Hepatocyte (in vitro differentiated cells): ENCODE results near the gene RFX8. TPM values are rescaled to one million over a fixed set of nuclear protein-coding genes. Genes with fewer than 3 reads are reported as not detected.

ENCODE experiments used
- DNase-seq: peaks from one replicate; pipeline ENCODE4 v3.0.0-alpha.2; 2016; ENCODE audit warnings: low spot score
- H2AFZ ChIP-seq: fragments of 200-600 bp; sonication (generic); 2 replicates; pipeline ENCODE4 v1.6.0; 2016; ENCODE audit warnings: antibody characterized with exemption, mild to moderate bottlenecking
- H3K27ac ChIP-seq: fragments of 200-600 bp; sonication (generic); 2 replicates; pipeline ENCODE4 v1.5.1; 2016; ENCODE audit warnings: mild to moderate bottlenecking
- H3K27me3 ChIP-seq: fragments of 200-600 bp; sonication (generic); 2 replicates; pipeline ENCODE4 v1.6.1; 2016
- H3K36me3 ChIP-seq: fragments of 200-600 bp; sonication (generic); replicated peaks from 2 replicates; pipeline ENCODE4 v1.5.1; 2016; ENCODE audit warnings: low read depth; ENCODE audit not compliant: insufficient read depth
- H3K4me1 ChIP-seq: fragments of 200-600 bp; sonication (generic); 2 replicates; pipeline ENCODE4 v1.5.1; 2016; ENCODE audit warnings: mild to moderate bottlenecking, moderate library complexity; ENCODE audit not compliant: insufficient read depth
- H3K4me2 ChIP-seq: fragments of 200-600 bp; sonication (generic); 2 replicates; pipeline ENCODE4 v1.6.0; 2016
- H3K4me3 ChIP-seq: fragments of 200-600 bp; sonication (generic); 2 replicates; pipeline ENCODE4 v1.5.1; 2016; ENCODE audit warnings: mild to moderate bottlenecking
- H3K79me2 ChIP-seq: fragments of 200-600 bp; sonication (generic); 2 replicates; pipeline ENCODE4 v1.6.0; 2017; ENCODE audit warnings: mild to moderate bottlenecking
- H3K9me2 ChIP-seq: fragments of 200-600 bp; sonication (generic); replicated peaks from 2 replicates; pipeline ENCODE4 v1.6.0; 2017; ENCODE audit warnings: mild to moderate bottlenecking; ENCODE audit not compliant: insufficient read depth
- H3K9me3 ChIP-seq: fragments of 200-600 bp; sonication (generic); 2 replicates; pipeline ENCODE4 v1.5.1; 2016; ENCODE audit warnings: low read depth, mild to moderate bottlenecking
- H4K20me1 ChIP-seq: fragments of 200-600 bp; sonication (generic); 2 replicates; pipeline ENCODE4 v1.6.0; 2016; ENCODE audit warnings: mild to moderate bottlenecking; ENCODE audit not compliant: insufficient read depth, poor library complexity, severe bottlenecking
- EZH2 ChIP-seq: fragments of 200-600 bp; sonication (generic); IDR thresholded peaks from 2 replicates; pipeline ENCODE4 v1.6.1; 2016; ENCODE audit warnings: antibody characterized with exemption, mild to moderate bottlenecking, borderline replicate concordance
- EZH2phosphoT487 ChIP-seq: fragments of 200-600 bp; sonication (generic); IDR thresholded peaks from one replicate; pipeline ENCODE4 v1.6.1; 2018; ENCODE audit warnings: antibody characterized with exemption, mild to moderate bottlenecking, low read depth, moderate library complexity; ENCODE audit not compliant: unreplicated experiment, severe bottlenecking
- WGBS: methylation state at CpG from one replicate; pipeline ENCODE4 v1.1.6; 2016; ENCODE audit warnings: low lambda C conversion rate; ENCODE audit errors: missing lambda C conversion rate; 5-methylcytosine and 5-hydroxymethylcytosine counted together
- polyA plus RNA-seq: library from polyadenylated mRNA; unstranded; fragments of >200 nt; fragmentation: Nextera tagmentation; extraction: Ambion mirVana; gene quantifications from 2 replicates; pipeline ENCODE4 v1.2.1, GENCODE V29; 2016
- total RNA-seq: library from RNA; depleted of rRNA; stranded (reverse); fragments of >200 nt; gene quantifications from 2 replicates; pipeline ENCODE4 v1.2.3, GENCODE V29; 2014
- TF ChIP-seq, protein P1 (sequence below): fragments of 200-600 bp; sonication (generic); IDR thresholded peaks from 2 replicates; pipeline ENCODE4 v1.5.1; 2016; ENCODE audit warnings: antibody characterized with exemption, mild to moderate bottlenecking; ENCODE audit not compliant: poor library complexity

Gene RFX8
- total and polyA plus RNA-seq, 2 experiments from 2014 or later: 0.52 TPM; not detected in 1

DNA sequence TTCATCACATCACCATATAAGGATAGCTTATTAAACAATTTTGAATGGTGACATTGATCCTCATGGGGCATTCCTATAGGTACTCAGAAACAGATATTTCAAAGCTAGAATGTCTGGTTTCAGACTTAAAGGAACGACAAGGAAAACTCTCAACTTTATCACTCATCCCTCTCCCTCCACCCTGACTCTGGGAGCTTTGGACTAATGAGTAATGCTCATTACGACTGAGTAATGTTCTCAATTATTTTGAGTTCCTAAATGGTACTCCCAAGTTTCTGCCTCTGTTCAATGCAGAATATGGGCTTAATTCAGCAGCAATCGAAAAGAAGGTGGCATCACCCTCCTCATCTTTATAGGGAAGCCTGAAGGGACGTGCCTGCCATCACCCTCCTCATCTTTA is 43.4 kb downstream of the RFX8 start:
- H3K27ac ChIP-seq: no peak overlapping the region
- H3K27me3 ChIP-seq: no peaks in the 10 kb centered on the region
- 87% methylated on average over 4 of the region's 4 CpGs for WGBS
- no peaks in the 10 kb centered on the region for H3K9me3 ChIP-seq
- H3K4me1 ChIP-seq: no peaks in the 10 kb centered on the region
- no peak overlapping the region for H2AFZ ChIP-seq
- H3K36me3 ChIP-seq: no peaks in the 10 kb centered on the region
- no peaks in the 10 kb centered on the region for H3K9me2 ChIP-seq
- no peaks in the 10 kb centered on the region for H4K20me1 ChIP-seq
- DNase-seq: no peak
- no peak overlapping the region for H3K4me3 ChIP-seq
- no peak overlapping the region for H3K4me2 ChIP-seq
- TF ChIP-seq EZH2phosphoT487 (no peak), EZH2 (no peak)
- TF ChIP-seq, protein P1, sequence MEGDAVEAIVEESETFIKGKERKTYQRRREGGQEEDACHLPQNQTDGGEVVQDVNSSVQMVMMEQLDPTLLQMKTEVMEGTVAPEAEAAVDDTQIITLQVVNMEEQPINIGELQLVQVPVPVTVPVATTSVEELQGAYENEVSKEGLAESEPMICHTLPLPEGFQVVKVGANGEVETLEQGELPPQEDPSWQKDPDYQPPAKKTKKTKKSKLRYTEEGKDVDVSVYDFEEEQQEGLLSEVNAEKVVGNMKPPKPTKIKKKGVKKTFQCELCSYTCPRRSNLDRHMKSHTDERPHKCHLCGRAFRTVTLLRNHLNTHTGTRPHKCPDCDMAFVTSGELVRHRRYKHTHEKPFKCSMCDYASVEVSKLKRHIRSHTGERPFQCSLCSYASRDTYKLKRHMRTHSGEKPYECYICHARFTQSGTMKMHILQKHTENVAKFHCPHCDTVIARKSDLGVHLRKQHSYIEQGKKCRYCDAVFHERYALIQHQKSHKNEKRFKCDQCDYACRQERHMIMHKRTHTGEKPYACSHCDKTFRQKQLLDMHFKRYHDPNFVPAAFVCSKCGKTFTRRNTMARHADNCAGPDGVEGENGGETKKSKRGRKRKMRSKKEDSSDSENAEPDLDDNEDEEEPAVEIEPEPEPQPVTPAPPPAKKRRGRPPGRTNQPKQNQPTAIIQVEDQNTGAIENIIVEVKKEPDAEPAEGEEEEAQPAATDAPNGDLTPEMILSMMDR: no peak
- no peaks in the 10 kb centered on the region for H3K79me2 ChIP-seq

DNA sequence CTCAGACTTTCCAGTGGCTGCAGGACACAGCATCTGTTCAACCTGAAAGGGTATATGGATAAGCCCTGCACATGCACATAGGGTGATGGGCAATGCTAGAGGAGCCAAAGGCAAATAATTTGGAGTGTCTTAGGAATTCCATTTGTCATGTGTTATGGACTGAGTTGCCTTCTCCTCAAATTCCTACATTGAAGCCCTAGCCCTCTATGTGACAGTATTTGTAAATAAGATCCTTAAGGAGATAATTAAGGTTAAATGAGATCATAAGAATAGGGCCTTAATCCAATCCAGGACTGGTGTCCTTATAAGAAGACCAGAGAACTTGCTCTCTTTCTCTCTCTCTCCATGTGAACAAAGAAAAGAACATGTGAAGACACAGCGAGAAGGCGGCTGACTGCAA is 44.8 kb downstream of the RFX8 start:
- H4K20me1 ChIP-seq: no peaks in the 10 kb centered on the region
- H3K27me3 ChIP-seq: no peaks in the 10 kb centered on the region
- H3K36me3 ChIP-seq: no peaks in the 10 kb centered on the region
- no peaks in the 10 kb centered on the region for H3K9me3 ChIP-seq
- TF ChIP-seq EZH2phosphoT487 (no peak), EZH2 (no peak)
- TF ChIP-seq, protein P1: no peak
- no peak overlapping the region for H2AFZ ChIP-seq
- no peak for DNase-seq
- WGBS: 98% methylated on average over 2 of the region's 2 CpGs
- H3K9me2 ChIP-seq: no peaks in the 10 kb centered on the region
- H3K4me3 ChIP-seq: no peak overlapping the region
- H3K4me1 ChIP-seq: no peaks in the 10 kb centered on the region
- no peak overlapping the region for H3K4me2 ChIP-seq
- H3K27ac ChIP-seq: no peak overlapping the region
- no peaks in the 10 kb centered on the region for H3K79me2 ChIP-seq

DNA sequence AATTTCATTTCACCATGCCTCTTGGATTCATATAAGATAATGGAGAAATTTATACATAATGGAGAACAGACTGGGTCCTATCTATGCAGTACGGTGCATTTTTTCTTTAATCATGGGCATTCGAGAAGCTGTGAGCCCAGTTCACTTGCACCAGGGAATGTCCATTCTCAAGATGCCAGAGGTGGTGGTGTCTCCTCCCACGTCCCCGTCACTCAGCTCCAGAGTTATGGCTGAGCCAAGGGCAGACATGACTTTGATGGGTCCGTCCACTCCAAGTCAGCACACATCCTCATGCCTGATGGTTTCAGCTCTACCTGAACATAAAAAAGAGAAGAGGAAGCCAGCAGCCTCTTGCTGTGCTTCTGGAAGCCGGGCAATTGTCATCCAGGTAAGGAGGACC is 45.5 kb downstream of the RFX8 start:
- H3K9me3 ChIP-seq: no peaks in the 10 kb centered on the region
- no peaks in the 10 kb centered on the region for H3K79me2 ChIP-seq
- H3K4me3 ChIP-seq: no peak overlapping the region
- TF ChIP-seq, protein P1: no peak
- TF ChIP-seq EZH2phosphoT487: no peak
- TF ChIP-seq EZH2: no peak
- H3K36me3 ChIP-seq: no peaks in the 10 kb centered on the region
- no peak overlapping the region for H2AFZ ChIP-seq
- H3K4me2 ChIP-seq: no peak overlapping the region
- H3K4me1 ChIP-seq: no peaks in the 10 kb centered on the region
- no peak for DNase-seq
- H3K27me3 ChIP-seq: no peaks in the 10 kb centered on the region
- 92% methylated on average over 6 of the region's 6 CpGs for WGBS
- no peak overlapping the region for H3K27ac ChIP-seq
- H3K9me2 ChIP-seq: no peaks in the 10 kb centered on the region
- H4K20me1 ChIP-seq: no peaks in the 10 kb centered on the region

DNA sequence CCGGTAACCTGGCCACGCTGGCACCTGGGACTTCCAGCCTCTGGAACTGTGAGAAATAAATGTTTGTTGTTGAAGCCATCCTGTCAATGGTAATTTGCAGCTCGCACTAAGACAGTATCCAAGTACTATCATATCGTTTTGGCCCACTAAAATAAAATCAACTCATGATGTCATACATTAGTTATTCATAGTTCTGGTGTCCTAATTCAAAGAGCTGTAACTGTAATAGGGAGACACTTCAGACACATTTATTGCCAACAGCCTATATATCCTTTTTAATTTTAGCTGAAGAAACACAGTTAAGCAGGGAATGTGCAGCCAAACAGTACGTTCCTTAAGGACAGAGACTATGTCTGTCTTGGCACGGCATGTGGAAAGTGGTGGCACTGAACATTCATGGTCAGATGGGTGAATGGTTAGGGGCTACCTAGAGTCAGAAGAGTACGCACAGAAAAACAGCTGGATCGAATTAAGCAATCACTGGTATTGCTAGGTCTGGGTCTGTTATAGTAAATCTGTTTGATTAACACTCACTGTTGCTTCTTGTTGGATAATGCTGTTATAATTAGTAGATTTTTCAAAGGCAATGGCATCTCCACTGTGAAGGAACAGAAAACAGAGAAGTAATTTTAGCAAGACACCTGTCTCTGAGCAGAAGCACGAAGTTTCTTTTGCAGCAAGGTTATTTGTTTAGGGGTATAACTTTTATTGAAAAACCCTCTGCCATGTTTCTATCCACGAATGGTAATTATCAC is 46.3 kb downstream of the RFX8 start:
- Histone ChIP-seq H3K27ac (no peak overlapping the region), H3K4me3 (no peak overlapping the region), H2AFZ (no peak overlapping the region), H3K4me1 (no peaks in the 10 kb centered on the region), H3K4me2 (no peak overlapping the region), H3K9me3 (no peaks in the 10 kb centered on the region), H3K27me3 (no peaks in the 10 kb centered on the region), H3K79me2 (no peaks in the 10 kb centered on the region), H3K36me3 (no peaks in the 10 kb centered on the region), H3K9me2 (no peaks in the 10 kb centered on the region), H4K20me1 (no peaks in the 10 kb centered on the region)
- TF ChIP-seq EZH2: no peak
- TF ChIP-seq, protein P1: no peak
- TF ChIP-seq EZH2phosphoT487: no peak
- WGBS: 78% methylated on average over 10 of the region's 10 CpGs
- DNase-seq: no peak
